OCI-LY7 (cell line): Measurements from ENCODE around the gene JADE3. TPM values are rescaled to one million over a fixed set of nuclear protein-coding genes. Genes with fewer than 3 reads are reported as not detected.

Source experiments
- BruUV-seq: library from RNA; stranded (reverse); fragments of 400-500 nt; replicated peaks from 2 replicates; lab custom pipeline; 2021; lab: Mats Ljungman, UMichigan
- CTCF ChIA-PET: fragments of 300-600 bp; sonication (Branson Sonifier 250); formaldehyde crosslinking; loops from one replicate; lab custom pipeline; 2022; ENCODE audit warnings: antibody characterized with exemption; ENCODE audit not compliant: unreplicated experiment; lab: Charles Lee
- POLR2A ChIA-PET: fragments of 300-600 bp; sonication (Branson Sonifier 250); formaldehyde crosslinking; loops from one replicate; lab custom pipeline; 2022; ENCODE audit warnings: antibody characterized with exemption; lab: Charles Lee
- DNase-seq: peaks from one replicate; pipeline ENCODE4 v3.0.0-alpha.2; 2015; ENCODE audit warnings: low spot score
- H2AFZ ChIP-seq: fragments of 200-600 bp; sonication (generic), shearing (Covaris generic); 2 replicates; pipeline ENCODE4 v1.6.1; 2014; ENCODE audit warnings: mild to moderate bottlenecking, antibody characterized with exemption, low read length, moderate library complexity
- H3K27ac ChIP-seq: fragments of 200-600 bp; sonication (generic); 2 replicates; pipeline ENCODE4 v1.5.1; 2014; ENCODE audit warnings: mixed run types, low read depth, mild to moderate bottlenecking, moderate library complexity, low read length, inconsistent platforms; ENCODE audit not compliant: poor library complexity, severe bottlenecking
- H3K36me3 ChIP-seq: fragments of 200-600 bp; sonication (generic); 2 replicates; pipeline ENCODE4 v1.6.1; 2014; ENCODE audit warnings: mild to moderate bottlenecking, antibody characterized with exemption, low read length, moderate library complexity, mixed read lengths; ENCODE audit not compliant: insufficient read depth
- H3K4me1 ChIP-seq: fragments of 200-600 bp; sonication (generic); 2 replicates; pipeline ENCODE4 v1.5.1; 2014; ENCODE audit warnings: mild to moderate bottlenecking, low read length; ENCODE audit not compliant: insufficient read depth, poor library complexity, severe bottlenecking
- H3K4me2 ChIP-seq: fragments of 200-600 bp; sonication (generic); 2 replicates; pipeline ENCODE4 v1.6.1; 2014; ENCODE audit warnings: mild to moderate bottlenecking, low read length
- H3K4me3 ChIP-seq: fragments of 200-600 bp; sonication (generic); 2 replicates; pipeline ENCODE4 v1.5.1; 2014; ENCODE audit warnings: mild to moderate bottlenecking, low read depth, low read length; ENCODE audit not compliant: poor library complexity, severe bottlenecking
- H3K79me2 ChIP-seq: fragments of 200-600 bp; sonication (generic); 2 replicates; pipeline ENCODE4 v1.6.1; 2016; ENCODE audit warnings: low read depth, mild to moderate bottlenecking, low read length, moderate library complexity, mixed read lengths; ENCODE audit not compliant: insufficient read depth
- H3K9me2 ChIP-seq: fragments of 200-600 bp; sonication (generic); 2 replicates; pipeline ENCODE4 v1.6.1; 2016; ENCODE audit warnings: mild to moderate bottlenecking, low read length, mixed read lengths; ENCODE audit not compliant: insufficient read depth
- H3K9me3 ChIP-seq: fragments of 200-600 bp; sonication (generic); 2 replicates; pipeline ENCODE4 v1.6.1; 2014; ENCODE audit warnings: mild to moderate bottlenecking, mixed run types, low read length, mixed read lengths
- H4K20me1 ChIP-seq: fragments of 200-600 bp; sonication (generic); 2 replicates; pipeline ENCODE4 v1.6.1; 2014; ENCODE audit warnings: mild to moderate bottlenecking, antibody characterized with exemption, low read length, moderate library complexity, mixed read lengths; ENCODE audit not compliant: insufficient read depth
- EZH2phosphoT487 ChIP-seq: fragments of 200-600 bp; sonication (generic); IDR thresholded peaks from 2 replicates; pipeline ENCODE4 v1.6.1; 2018; ENCODE audit warnings: low read depth, borderline replicate concordance, mild to moderate bottlenecking, mixed run types, antibody characterized with exemption, low read length, moderate library complexity, mixed read lengths
- intact Hi-C: fragments of 100-400 bp; cut with micrococcal nuclease; formaldehyde crosslinking; loops from one replicate; pipeline ENCODE4 v1.10.0; 2022; ENCODE audit not compliant: unreplicated experiment
- total RNA-seq, 2 experiments: library from RNA; depleted of rRNA in 1 of 2; stranded (reverse); fragments of >200 nt in 1 of 2; shearing (Covaris generic) in 1 of 2; gene quantifications; 2 replicates each; pipeline ENCODE4 v1.2.3, GENCODE V29; 2014 to 2022
- TF ChIP-seq, protein P1 (sequence below): fragments of 200-600 bp; sonication (generic); conservative IDR thresholded peaks from 2 replicates; pipeline ENCODE4 v1.5.1; 2014; ENCODE audit warnings: mild to moderate bottlenecking, antibody characterized with exemption, low read length, moderate library complexity, mixed read lengths

JADE3 gene
- total RNA-seq, 2 experiments from 2014 or later: 6.1 to 10.7 TPM

DNA sequence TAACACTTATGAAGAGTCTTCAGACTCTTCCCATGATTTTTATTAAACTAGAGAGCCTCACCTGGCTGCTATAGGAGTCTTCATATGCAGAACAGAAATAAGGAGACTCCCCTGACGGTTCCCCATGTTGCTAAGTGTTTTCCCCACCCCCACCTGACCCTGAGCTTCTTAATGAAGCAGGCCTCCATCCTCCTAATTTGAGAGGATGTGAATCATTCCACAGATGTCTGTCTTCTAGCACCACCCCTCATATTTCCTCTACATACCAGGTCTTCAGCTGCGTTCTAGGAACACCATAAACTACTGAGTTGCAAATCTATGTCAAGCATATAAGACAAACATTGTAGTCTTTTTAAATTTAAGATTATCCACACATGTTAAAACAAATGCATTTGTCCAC, 38.5 kb upstream of the JADE3 start:
- Histone ChIP-seq H3K4me1 (no peaks in the 10 kb centered on the region), H4K20me1 (no peaks in the 10 kb centered on the region), H3K4me2 (no peak overlapping the region), H3K9me3 (no peaks in the 10 kb centered on the region), H3K9me2 (no peaks in the 10 kb centered on the region), H3K79me2 (no peaks in the 10 kb centered on the region), H3K36me3 (peaks cover 9% of the 10 kb centered on the region), H3K4me3 (no peak overlapping the region), H3K27ac (no peak overlapping the region), H2AFZ (no peak overlapping the region)
- no TSS peak for BruUV-seq
- DNase-seq: no peak
- ChIA-PET POLR2A (no interaction called here), CTCF (no interaction called here)
- TF ChIP-seq, protein P1, sequence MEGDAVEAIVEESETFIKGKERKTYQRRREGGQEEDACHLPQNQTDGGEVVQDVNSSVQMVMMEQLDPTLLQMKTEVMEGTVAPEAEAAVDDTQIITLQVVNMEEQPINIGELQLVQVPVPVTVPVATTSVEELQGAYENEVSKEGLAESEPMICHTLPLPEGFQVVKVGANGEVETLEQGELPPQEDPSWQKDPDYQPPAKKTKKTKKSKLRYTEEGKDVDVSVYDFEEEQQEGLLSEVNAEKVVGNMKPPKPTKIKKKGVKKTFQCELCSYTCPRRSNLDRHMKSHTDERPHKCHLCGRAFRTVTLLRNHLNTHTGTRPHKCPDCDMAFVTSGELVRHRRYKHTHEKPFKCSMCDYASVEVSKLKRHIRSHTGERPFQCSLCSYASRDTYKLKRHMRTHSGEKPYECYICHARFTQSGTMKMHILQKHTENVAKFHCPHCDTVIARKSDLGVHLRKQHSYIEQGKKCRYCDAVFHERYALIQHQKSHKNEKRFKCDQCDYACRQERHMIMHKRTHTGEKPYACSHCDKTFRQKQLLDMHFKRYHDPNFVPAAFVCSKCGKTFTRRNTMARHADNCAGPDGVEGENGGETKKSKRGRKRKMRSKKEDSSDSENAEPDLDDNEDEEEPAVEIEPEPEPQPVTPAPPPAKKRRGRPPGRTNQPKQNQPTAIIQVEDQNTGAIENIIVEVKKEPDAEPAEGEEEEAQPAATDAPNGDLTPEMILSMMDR: no peak
- TF ChIP-seq EZH2phosphoT487: no peak
- intact Hi-C loops: no loop called here

DNA sequence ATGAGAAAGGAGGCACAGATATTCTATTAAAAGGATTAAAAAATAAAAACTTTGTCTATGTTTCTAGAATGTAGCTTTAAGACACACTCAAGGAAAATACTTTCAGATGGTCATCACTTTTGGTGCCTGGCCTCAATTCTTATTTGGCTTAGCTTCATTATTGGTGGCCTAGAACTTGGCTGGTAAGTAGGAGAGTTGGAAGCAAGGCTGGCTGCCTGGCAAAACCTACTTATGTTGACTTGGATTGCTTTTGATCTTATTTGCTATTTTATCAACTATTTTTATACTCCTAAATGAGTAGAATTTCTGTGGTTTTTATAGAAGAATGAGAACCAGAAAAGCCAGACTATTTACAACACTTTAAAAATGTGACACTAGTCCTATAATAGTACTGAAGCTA, 35.3 kb upstream of the JADE3 start:
- no peaks in the 10 kb centered on the region for H3K9me3 ChIP-seq
- POLR2A ChIA-PET: no interaction called here
- no peak for DNase-seq
- no peaks in the 10 kb centered on the region for H3K79me2 ChIP-seq
- no TSS peak for BruUV-seq
- H2AFZ ChIP-seq: no peak overlapping the region
- H4K20me1 ChIP-seq: no peaks in the 10 kb centered on the region
- CTCF ChIA-PET: no interaction called here
- no peaks in the 10 kb centered on the region for H3K9me2 ChIP-seq
- no peak overlapping the region for H3K4me2 ChIP-seq
- intact Hi-C loops: no loop called here
- peaks cover 18% of the 10 kb centered on the region for H3K36me3 ChIP-seq
- no peak overlapping the region for H3K27ac ChIP-seq
- no peaks in the 10 kb centered on the region for H3K4me1 ChIP-seq
- TF ChIP-seq, protein P1: no peak
- TF ChIP-seq EZH2phosphoT487: no peak
- no peak overlapping the region for H3K4me3 ChIP-seq

DNA sequence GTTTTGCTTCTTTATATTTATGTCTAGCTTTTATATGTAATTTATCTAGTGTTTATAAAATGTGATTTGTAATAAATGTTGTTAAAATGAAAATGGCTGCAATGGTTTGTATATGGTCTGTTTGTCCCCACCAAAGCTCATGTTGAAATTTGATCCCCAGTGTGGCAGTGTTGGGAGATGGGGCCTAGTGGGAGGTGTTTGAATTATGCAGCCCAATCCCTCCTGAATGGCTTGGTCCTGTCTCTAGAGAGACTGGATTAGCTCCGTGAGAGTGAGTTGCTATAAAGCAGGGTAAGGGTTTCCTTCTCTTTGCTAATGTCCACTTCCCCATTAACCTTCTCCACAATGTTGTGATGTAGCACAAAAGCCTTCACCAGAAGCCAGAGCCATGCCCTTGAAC, 30.0 kb upstream of the JADE3 start:
- CTCF ChIA-PET: no interaction called here
- intact Hi-C loops: no loop called here

More for the DNA sequence above, 30.0 kb upstream of the JADE3 start:
- no peak overlapping the region for H3K4me2 ChIP-seq
- H3K27ac ChIP-seq: no peak overlapping the region
- no peaks in the 10 kb centered on the region for H3K4me1 ChIP-seq
- TF ChIP-seq, protein P1: no peak
- no peak for TF ChIP-seq EZH2phosphoT487
- H3K36me3 ChIP-seq: peaks cover 11% of the 10 kb centered on the region
- H3K9me3 ChIP-seq: no peaks in the 10 kb centered on the region
- no peaks in the 10 kb centered on the region for H3K9me2 ChIP-seq
- no peak overlapping the region for H3K4me3 ChIP-seq
- POLR2A ChIA-PET: no interaction called here
- no peak for DNase-seq
- no peaks in the 10 kb centered on the region for H3K79me2 ChIP-seq
- H2AFZ ChIP-seq: no peak overlapping the region
- no peaks in the 10 kb centered on the region for H4K20me1 ChIP-seq
- BruUV-seq: no TSS peak
